Esophagus muscularis mucosa (tissue), 3 donors: ENCODE measurements around the gene ANAPC1.

Source experiments
- POLR2A ChIP-seq: fragments of 450-650 bp; IDR thresholded peaks from one replicate; pipeline ENCODE4 v1.6.1; 2017; ENCODE audit warnings: antibody characterized with exemption, moderate library complexity, mild to moderate bottlenecking, low read depth
- POLR2AphosphoS5 ChIP-seq, 2 donors: sonication (generic); formaldehyde crosslinking; IDR thresholded peaks; one replicate each; pipeline ENCODE4 v1.6.1; 2017; ENCODE audit warnings: antibody characterized with exemption in 2 of 2
- TF ChIP-seq, protein P1 (sequence below), 3 experiments: fragments of 200-600 bp in 2 of 3; fragments of 450-650 bp in 1 of 3; sonication (generic) in 2 of 3; IDR thresholded peaks; one replicate each; pipeline ENCODE4 v1.5.1; 2017 to 2019; ENCODE audit warnings: antibody characterized with exemption in 3 of 3, mild to moderate bottlenecking in 2 of 3, moderate library complexity in 1 of 3

DNA sequence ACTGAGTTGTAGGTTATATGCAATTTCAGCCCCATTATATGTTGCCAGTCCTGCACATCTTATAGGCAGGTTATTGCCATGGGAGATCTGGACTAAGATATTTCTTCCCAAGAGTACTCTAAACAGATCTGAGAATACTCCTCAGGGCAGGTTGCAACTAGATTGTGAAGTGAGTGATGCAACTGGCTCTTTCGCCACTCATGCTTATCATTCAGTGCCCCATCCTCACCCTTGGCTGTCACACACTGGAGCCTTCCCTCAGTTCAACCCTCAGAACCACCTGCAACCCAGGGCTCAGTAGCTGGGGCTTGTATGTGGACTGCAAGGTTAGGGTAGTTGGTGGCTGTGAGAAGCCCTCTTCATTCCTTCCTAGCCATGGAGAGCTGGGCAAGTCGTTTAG is 28.6 kb upstream of the ANAPC1 start:
- TF ChIP-seq POLR2A, result no peak
- TF ChIP-seq, protein P1, sequence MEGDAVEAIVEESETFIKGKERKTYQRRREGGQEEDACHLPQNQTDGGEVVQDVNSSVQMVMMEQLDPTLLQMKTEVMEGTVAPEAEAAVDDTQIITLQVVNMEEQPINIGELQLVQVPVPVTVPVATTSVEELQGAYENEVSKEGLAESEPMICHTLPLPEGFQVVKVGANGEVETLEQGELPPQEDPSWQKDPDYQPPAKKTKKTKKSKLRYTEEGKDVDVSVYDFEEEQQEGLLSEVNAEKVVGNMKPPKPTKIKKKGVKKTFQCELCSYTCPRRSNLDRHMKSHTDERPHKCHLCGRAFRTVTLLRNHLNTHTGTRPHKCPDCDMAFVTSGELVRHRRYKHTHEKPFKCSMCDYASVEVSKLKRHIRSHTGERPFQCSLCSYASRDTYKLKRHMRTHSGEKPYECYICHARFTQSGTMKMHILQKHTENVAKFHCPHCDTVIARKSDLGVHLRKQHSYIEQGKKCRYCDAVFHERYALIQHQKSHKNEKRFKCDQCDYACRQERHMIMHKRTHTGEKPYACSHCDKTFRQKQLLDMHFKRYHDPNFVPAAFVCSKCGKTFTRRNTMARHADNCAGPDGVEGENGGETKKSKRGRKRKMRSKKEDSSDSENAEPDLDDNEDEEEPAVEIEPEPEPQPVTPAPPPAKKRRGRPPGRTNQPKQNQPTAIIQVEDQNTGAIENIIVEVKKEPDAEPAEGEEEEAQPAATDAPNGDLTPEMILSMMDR (IDR thresholded peaks at IDR 0.05), result no peak
- no peak for TF ChIP-seq POLR2AphosphoS5 (IDR thresholded peaks at IDR 0.05)
